PC-3 (cell line): ENCODE results near the gene SLC12A1.

Experiments used
- CTCF ChIP-seq: fragments of 300-600 bp; sonication (generic); conservative IDR thresholded peaks from 2 replicates; pipeline ENCODE4 v1.5.1; 2017; ENCODE audit warnings: antibody characterized with exemption, low read depth, mild to moderate bottlenecking, low read length
- EZH2 ChIP-seq: fragments of 300-600 bp; sonication (generic); IDR thresholded peaks from one replicate; pipeline ENCODE4 v1.6.1; 2017; ENCODE audit warnings: antibody characterized with exemption, mild to moderate bottlenecking, low read length; ENCODE audit not compliant: unreplicated experiment
- EZH2phosphoT487 ChIP-seq: fragments of 300-600 bp; sonication (generic); IDR thresholded peaks from 2 replicates; pipeline ENCODE4 v1.6.1; 2018; ENCODE audit warnings: mild to moderate bottlenecking, antibody characterized with exemption, low read length, borderline replicate concordance

DNA sequence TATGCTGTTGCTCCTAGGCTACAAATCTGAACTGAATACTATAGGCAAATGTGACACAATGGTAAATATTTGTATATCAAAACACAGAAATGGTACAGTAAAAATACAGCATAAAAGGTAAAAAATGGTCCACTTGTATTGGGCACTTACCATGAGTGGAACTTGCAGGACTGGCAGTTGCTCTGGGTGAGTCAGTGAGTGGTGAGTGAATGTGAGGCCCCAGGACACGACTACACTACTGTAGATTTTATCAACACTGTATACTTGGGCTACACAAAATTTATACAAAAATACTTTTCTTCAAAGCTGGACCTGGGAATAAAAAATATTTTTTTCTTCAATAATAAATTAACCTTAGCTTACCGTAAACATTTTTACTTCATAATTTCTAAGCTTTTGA, 83.5 kb downstream of the SLC12A1 start:
- TF ChIP-seq CTCF (no peak), EZH2 (no peak), EZH2phosphoT487 (no peak)
